Measurements from ENCODE around the gene SCFD1.

- TF ChIP-seq POLR2A (IDR thresholded peaks at IDR 0.05; ENCODE audit: low read depth, low read length) (no peak), TAF1 (IDR thresholded peaks at IDR 0.05; ENCODE audit: low read depth, low read length) (no peak), POLR2AphosphoS5 (IDR thresholded peaks at IDR 0.05; ENCODE audit: low read depth, low read length) (no peak), POU2F2 (IDR thresholded peaks at IDR 0.05; ENCODE audit: low read depth, low read length) (no peak)
Measured at GRCh38 chr14:30580616-30581282, 41.4 kb upstream of the SCFD1 start.
